HK-2 (cell line): Measurements from ENCODE around the gene SAP130.

Experiments
- DNase-seq: peaks from one replicate; pipeline ENCODE4 v3.0.0-alpha.2; 2018; ENCODE audit not compliant: unreplicated experiment

SAP130 gene

DNA sequence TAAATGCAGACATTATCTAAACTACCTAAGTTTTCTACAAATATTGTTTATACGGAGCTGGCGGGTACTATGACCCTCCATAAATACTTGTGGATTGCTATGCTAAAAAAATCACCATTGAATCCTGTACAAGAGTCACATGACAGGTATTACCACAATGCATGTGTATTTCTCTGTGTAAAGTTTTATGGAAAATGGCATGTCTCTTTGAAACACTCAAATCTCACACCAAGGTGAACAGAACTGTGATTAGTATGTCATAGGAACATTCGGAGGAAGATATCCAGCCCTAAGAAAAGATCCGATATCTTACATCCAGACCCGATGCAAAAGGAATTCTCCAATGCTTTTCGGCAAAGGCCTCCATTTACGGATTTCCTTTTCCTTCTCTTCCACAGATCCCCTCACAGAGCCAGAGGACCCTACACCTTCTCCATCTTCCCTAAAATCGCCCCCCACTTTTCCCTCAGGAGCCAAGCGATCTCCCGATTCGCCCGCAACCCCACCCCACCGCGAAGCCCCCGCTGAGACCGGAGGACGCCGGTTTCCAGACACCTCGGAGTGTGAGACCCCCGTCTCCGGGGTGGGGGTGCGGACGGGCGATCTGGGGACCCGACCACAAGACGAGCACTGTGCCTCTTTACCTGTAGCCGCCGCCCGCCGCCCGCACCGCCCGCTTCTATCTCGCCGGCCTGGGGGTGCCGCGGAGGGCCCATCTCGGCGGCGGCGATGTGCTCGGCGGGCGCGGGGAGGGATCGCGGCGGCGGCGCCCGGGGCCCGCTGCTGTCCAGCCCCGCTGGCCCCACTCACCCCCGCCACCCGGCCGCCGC is 1.2 kb downstream of the SAP130 start:
- no peak for DNase-seq

DNA sequence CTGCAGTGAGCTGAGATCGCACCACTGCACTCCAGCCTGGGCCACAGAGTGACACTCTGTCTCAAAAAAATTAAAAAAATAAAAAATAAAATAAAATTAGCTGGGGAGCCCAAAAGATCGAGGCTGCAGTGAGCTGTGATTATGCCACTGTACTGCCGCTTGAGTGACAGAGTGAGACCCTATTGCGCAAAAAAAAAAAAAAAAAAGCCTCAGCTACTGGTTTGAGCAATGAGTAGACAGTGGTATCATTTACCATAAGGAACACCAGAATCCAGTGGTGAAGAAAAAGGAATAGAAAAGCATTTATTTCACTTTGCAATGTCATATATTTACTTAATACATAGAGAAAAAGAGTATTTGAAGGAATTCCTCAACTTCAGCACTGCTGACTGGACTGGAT is 3.0 kb downstream of the SAP130 start:
- DNase-seq: no peak

DNA sequence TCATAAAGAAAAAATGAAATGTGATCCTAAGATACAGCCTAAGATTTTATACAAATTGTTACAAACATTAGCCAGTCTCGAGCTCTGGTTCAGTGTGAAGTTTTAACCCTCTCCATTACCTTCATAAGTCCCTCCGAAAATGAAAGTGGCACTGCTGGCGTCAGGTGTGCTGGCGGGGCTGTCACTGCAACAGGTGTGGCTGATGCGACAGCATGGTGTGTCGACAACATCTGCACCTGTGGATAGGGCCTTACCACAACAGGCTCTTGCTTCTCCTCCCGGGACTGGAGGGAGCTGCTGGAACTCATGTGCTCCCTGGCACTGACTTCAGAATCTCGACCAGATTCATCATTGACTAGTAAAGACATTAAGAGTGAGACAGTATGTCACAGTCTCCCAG is 10.3 kb downstream of the SAP130 start:
- DNase-seq: no peak

DNA sequence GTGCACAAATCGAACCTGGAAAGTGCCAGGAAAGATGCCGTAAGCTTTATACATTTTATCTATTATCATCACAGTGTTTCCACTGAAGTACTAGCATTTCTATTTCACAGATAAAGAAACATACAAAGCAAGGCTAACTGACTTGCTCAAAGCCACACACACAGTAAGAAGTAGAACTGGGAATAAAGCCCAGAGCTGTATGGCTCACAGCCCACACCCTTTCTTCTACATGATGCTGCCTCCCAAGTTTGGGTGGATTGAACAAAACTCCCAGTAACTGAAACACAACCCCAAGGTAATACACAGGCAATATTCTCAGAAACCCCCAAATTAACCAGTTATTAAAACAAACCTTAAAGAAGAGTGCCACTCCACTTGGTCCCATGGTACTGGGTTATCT is 11.2 kb downstream of the SAP130 start:
- no peak for DNase-seq

DNA sequence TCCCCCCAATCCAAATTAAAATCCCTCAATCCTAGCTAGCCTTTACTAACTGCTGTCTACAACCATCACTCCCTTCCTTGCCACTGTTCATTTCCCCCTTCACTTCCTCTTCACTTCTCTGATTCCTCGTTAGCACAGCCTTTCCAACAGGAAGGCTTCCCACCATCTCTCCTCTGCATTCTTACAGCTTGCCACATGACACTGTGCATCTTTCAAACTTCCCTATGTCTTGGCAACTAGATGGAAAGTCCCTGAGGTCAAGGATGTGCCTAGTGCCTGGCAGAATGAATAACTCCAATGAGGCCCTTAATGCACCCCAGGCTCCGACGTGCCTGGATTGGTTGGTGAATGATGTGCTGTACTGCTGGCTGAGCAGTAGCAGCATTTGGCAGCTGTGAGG is 15.2 kb downstream of the SAP130 start:
- DNase-seq: no peak

DNA sequence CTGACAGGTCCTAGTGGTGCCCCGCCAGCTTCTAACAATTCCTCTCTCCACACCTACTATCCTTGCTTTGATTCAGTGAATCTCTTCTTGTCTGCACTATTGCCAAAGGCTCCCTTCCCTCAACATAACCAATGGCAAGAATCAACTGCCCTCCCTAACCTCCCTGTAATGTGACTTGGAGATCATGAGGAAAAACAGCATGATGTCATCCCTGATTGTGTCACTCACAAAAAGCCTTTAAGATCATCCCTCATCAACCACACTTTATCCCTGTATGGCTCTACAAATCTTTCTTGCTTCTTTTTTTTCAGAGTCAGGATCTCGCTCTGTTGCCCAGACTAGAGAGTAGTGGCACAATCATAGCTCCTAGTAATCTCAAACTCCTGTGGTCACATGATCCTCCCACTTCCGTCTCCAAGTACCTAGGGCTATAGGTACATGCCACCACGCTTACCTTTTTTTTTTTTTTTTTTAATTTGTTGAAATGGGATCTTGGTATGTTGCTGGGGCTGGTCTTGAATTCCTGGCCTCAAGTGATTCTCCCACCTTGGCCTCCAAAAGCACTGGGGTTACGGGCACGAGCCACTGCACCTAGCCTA is 19.7 kb downstream of the SAP130 start:
- no peak for DNase-seq

DNA sequence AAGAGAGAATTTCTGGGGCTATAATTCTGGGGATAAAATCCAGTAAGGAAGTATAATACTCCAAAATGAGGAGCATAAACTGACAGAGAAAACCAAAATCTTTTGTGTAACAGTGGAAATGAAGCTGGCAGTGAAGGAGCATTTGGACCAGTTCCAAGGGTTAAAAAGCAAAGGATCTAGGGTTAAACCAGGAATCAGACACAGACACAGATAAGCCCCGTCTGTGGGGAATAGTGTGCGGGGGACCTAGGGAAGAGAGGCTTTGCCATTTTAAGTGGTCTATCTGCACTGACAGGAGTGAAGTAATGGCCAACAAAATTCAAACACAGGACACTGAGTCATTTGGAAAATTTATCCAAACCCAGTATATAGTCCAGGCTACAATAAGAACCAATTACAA is 23.4 kb downstream of the SAP130 start:
- DNase-seq: no peak

DNA sequence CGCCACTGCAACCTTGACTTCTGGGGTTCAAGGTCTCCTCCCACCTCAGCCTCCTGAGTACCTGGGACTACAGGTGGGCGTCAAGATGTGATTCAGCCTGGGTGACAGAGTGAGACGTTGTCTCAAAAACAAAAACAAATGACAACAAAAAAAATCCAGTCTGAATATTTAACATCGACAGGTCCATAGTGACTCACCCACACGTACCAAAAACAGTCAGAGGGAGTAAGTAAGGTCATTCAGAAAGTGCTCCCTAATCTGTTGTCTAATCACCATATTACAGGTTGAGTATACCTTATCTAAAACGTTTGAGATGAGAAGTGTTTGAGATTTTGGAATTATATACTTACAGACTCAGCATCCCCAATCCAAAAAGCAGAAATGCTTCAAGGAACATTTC is 24.4 kb downstream of the SAP130 start:
- no peak for DNase-seq

DNA sequence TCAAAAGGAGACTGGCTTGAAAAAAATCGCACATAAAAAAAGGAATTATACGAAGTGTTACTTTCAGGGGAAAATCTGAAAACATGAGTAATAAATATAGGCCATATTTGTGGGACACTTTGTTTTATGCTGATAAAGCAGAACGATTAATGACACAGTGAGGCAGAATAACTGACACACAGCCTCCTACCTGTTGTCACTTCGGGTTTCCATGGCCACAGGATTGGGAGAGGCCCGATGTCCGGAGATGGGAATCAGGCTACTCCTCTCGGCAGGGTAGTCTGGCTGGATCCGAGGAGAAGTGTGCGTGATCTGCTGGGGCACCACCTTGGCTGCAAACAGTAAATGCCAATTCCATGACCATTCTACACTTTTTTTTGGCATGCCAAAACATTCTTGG is 31.7 kb downstream of the SAP130 start:
- no peak for DNase-seq

DNA sequence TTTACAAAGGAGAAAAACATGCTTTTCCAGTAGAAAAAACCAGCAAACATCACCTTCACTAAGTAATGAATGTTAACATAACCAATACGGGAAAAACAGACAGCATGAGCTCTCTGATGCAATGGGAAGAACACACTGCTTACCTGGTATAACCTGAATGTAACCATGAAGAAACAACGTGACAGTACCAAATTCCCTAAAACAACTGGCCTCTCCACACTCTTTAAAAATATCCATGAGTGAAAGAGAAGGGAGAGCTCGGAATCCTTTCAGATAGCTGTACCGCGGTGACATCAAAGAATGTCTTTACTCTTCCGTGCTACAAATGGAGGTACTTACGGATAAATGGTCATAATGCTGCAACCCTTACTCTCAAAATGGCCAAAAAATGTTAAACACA is 32.1 kb downstream of the SAP130 start:
- no peak for DNase-seq

DNA sequence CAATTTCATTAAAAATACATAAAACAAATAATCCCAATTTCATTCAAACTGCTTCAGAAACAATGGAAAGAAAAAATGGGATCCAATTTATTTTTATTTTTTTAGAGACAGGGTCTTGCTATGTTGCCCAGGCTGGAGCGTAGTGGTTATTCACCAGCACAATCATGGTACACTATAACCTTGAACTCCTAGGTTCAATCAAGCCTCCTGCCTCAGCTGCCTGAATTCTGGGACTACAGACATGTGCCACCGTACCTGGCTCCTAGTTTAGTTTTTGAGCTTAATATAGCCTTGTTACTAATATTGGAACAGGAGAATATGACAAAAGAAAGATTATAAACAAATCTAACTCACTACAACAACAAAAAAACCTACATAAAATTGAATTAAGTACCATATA is 34.2 kb downstream of the SAP130 start:
- DNase-seq: no peak

DNA sequence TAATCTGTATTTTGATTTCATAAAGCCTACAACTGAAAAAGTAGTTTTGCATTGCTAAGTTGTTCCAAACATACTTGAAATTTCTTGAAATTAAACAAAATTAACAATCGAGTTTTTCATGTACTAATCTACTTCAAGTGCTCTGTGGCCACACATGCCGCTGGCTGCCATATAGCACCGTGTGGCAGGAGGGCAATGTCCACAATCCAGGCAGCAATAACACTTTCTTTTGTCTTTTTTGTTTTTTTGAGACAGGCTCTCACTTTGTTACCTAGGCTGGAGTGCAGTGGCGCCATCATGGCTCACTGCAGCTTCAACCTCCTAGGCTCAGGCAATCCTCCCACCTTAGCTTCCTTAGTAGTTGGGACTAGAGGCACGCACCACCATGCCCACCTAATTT is 36.1 kb downstream of the SAP130 start:
- DNase-seq: no peak

DNA sequence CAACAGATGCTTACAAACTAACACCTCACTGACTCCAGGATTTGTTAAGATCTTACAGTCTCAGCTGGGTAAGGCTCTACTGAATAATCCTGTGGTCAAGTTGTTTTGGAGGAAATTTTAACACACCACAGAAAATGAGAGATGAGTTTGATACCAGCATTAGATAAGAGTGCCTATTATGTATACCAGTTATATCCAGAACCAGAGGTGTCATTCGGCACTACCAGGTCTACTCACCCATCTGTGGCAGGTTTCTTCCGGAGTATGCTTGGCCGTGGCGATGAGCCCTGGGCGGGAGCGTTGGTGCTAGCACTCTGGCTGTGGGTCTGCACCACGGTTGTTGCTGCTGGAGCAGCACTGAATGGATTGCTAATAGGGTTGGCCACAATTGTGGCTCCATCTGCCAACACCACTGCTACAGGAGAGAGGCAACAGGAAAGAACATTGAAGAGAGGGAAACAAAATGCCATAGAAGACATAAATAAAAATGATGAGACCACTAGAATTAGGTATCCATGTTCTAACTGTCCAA is 41.2 kb downstream of the SAP130 start:
- no peak for DNase-seq

DNA sequence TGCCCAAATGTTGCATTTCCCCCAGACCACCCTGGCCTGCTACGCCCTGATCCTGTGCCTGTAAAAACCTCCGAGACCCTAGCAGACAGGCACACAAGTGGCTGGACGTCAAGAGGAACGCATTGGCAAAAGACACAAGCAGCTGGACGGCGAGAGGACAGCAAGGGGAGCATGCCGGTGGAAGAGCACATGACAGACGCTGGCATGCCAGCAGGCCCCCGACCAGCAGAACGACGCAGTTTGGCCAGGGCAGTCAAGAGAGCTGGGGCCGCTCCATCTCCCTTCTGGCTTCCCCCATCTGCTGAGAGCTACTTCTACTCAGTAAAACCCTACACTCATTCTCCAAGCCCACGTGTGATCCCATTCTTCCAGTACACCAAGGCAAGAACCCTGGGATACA is 42.1 kb downstream of the SAP130 start:
- DNase-seq: no peak

DNA sequence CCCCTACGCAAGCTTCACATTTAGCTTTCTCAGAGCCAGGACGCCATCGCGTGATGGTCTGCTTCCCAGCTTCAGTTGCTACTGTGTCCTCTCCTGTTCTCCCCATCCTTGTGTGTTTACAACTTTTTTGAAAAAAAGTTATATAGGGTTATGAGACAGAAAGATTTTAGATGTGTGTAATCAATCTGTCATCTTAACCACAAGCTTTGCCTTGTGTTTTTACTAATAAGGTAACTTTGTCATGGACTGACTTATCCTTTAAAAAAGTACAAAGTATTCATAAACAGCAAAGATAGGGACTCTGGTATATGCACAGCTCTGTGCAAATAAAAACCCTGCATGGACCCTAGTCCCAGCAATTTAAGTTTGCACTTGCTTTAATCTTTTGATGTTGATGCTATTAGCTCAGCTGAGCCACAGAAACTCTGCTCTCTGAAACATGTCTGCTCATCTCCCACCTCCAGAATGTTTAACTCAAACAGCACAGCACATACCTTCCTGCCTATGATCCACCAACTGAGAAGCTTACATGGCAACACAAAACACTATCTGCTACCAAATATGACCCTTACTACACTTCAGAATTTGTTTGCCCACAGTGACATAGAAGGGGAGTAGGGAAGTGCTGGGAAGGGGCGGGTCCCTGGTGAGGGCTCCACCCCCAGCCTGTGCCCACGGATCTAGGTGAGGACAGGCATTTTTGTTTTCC is 42.7 kb downstream of the SAP130 start:
- DNase-seq: no peak

DNA sequence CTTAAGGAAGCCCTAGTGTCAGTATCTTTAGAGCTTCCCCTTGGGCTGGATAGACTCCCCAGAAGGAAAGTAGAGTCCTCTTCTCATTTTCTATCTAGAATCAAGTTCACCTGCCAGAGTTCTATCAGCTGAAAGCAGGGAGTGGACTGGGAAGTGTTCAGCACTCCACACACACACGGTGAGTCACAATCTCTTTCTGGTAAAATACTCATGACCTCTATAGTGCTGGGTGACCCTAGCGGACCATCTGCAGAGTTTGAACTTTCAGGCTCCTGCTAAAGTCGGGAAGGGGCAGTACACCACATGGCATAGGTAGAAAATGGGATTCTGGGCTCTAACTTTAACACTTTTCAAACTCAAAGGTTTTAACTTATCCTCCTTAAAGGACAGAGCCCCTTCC is 43.3 kb downstream of the SAP130 start:
- no peak for DNase-seq

DNA sequence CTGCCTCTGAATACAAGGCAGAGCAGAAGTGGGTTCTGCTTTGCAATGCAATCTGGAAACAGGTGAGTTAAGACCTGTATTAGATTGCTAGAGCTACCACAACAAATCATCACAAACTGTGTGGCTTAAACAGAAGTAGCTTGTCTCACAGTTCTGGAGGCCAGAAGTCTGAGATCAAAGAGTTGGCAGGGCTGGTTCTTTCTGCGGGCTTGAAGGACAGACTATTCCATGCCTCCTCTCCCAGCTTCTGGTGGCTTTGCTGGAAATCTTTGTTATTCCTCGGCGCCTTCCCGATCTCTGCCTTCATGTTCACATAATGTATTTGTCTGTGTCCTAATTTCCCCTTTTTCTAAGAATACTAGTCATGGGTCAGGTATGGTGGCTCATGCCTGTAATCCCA is 58.4 kb downstream of the SAP130 start:
- DNase-seq: no peak

DNA sequence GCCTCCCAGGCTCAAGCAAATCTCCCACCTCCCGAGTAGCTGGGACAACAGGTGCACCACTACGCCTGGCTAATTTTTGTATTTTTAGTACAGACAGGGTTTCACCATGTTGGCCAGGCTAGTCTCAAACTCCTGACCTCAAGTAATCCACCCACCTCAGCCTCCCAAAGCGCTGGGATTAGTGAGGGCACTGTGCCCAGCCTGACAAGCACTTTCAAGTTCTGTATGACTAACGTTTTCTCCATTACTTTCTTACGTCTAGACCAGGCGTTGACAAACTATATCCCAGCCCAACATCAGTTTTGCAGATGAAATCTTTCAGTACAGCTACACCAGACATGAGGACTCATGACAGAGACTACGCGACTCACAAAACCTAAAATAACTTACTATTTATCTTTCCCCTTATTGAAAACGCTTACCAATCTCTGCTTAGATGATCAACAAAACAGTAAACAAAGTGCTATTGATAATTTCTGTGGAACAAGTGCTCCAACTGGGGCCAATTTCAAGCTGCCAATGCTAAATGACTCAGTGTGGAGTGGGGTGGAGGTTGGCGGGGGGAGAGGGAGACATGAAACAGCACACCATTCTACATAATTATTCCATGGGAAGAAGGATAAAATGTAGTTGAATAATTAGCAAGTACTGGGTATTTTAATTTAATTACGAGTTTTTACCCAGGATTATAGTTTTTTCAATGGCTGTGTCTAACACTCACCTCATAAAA is 59.1 kb downstream of the SAP130 start:
- DNase-seq: no peak

DNA sequence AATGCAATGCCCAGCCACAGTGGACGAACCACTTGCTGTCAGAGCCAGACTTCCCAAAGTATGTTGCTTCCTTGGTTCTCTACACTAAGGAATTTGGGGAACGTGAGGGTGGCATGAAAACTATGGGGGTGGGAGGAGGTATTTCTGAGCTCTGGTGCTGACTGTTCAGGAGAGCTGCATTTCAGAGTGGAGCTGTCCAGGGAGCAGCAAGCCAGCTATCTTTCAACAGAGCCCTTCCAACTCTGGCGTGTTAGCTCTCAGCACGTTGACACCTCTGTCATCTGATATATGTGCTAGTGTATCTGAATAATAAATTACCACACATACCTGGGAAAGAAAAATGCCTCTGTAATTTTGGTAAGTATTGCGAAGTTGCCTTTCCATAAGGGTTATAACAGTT is 66.1 kb downstream of the SAP130 start:
- no peak for DNase-seq

DNA sequence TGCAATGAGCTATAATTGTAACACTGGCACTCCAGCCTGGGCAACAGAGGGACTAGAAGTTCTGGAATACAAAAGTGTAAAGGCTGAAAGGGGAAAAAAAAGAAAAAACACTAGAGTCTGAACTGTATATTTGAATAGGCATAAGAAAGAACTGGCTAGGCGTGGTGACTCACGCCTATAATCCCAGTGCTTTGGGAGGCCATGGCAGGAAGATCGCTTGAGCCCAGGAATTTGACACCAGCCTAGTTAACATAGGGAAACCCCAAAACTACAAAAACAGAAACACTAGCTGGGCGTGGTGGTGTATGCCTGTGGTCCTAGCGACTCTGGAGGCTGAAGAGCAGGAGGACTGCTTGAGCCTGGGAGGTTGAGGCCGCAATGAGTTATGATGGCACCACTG is 70.6 kb downstream of the SAP130 start:
- no peak for DNase-seq

DNA sequence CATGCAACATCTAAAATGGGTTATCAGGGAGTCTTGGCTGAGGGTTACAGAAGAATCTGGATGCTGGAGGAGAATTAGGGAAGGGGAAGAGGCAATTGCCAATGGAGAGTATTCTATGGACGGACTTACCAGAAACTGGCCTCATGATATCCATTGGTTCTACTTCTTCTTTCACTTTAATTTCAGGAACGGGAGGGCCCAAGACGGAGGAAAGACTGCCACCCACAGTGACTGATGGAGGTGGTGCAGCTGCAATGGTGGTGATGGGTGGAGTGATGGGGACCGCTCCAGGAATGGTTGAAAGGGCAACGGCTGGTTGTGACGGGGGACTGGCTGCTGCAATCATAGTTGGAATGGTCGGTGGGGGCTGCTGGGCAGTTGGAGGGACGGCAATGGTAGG is 73.0 kb downstream of the SAP130 start:
- no peak for DNase-seq

DNA sequence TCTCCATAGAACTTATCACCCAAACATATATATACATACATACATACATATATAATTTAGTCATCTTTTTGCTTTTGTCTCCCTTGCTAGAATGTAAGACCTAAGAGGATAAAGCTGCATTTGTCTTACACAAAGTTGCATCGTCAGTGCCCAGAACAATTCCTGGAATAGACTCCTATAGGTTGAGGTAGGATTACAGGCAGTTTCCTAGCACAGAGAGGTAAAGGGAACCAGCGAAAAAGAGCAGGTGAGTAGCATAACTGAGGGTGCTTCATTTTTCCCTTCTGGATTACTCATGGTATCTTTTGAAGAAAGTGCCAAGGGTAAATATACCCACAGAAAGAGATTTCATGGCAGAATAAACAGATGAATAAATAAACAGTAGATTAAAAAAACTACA is 74.0 kb downstream of the SAP130 start:
- DNase-seq: no peak
